Measurements from ENCODE around the gene IFIT5.
"Not testable (repeated sequence)": the region's sequence is repeated elsewhere in the genome, so short reads cannot be mapped to it uniquely, and the experiment has no call there.

DNA sequence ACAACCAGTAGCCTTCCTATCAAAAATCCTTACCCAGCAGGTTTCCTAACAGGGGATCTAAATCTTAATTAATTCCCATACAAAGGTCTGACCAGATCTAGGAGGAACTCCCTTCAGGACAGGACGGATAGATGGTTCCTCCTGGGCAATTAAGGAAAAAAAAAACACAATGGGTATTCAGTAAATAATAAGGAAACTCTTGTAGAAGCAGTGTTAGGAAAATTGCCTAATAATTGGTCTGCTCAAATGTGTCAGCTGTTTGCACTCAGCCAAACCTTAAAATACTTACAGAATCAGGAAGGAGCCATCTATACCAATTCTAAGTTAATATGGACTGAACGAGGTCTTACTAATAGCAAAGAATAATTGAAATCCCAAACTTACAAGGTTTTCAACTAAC lies 3.2 kb upstream of the IFIT5 start:
- TF ChIP-seq, protein P1, sequence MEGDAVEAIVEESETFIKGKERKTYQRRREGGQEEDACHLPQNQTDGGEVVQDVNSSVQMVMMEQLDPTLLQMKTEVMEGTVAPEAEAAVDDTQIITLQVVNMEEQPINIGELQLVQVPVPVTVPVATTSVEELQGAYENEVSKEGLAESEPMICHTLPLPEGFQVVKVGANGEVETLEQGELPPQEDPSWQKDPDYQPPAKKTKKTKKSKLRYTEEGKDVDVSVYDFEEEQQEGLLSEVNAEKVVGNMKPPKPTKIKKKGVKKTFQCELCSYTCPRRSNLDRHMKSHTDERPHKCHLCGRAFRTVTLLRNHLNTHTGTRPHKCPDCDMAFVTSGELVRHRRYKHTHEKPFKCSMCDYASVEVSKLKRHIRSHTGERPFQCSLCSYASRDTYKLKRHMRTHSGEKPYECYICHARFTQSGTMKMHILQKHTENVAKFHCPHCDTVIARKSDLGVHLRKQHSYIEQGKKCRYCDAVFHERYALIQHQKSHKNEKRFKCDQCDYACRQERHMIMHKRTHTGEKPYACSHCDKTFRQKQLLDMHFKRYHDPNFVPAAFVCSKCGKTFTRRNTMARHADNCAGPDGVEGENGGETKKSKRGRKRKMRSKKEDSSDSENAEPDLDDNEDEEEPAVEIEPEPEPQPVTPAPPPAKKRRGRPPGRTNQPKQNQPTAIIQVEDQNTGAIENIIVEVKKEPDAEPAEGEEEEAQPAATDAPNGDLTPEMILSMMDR (IDR thresholded peaks at IDR 0.05): not testable (repeated sequence)
- TF ChIP-seq POLR2AphosphoS5 (IDR thresholded peaks at IDR 0.05): not testable (repeated sequence)

Measured in breast epithelium (tissue), 3 donors.